HG02973 (cell line): Measurements from ENCODE around the gene SPATA3.
"Not testable (repeated sequence)": the region's sequence is repeated elsewhere in the genome, so short reads cannot be mapped to it uniquely, and the experiment has no call there.

Source experiments
- ATAC-seq: cut with Tn5 transposase; IDR thresholded peaks from one replicate; pipeline ENCODE4 v1.9.1; 2021; ENCODE audit warnings: moderate library complexity; ENCODE audit not compliant: unreplicated experiment

The SPATA3 gene

GRCh38 chr2:231018184-231018583, 22.3 kb downstream of the SPATA3 start:
- ATAC-seq: no peak

GRCh38 chr2:231025059-231025458, 29.1 kb downstream of the SPATA3 start:
- not testable (repeated sequence) for ATAC-seq

- no peak for ATAC-seq
These were observed 33.0 kb downstream of the SPATA3 start for GRCh38 chr2:231028889-231029288.

GRCh38 chr2:231029563-231029962, 33.6 kb downstream of the SPATA3 start:
- no peak for ATAC-seq

- no peak for ATAC-seq
These were observed 34.8 kb downstream of the SPATA3 start for GRCh38 chr2:231030725-231031124.

- no peak for ATAC-seq
These were observed 36.7 kb downstream of the SPATA3 start for GRCh38 chr2:231032575-231033140.

- ATAC-seq: no peak
These were observed 37.5 kb downstream of the SPATA3 start for GRCh38 chr2:231033147-231034132.

- no peak for ATAC-seq
These were observed 38.5 kb downstream of the SPATA3 start for GRCh38 chr2:231034291-231034882.

- ATAC-seq: no peak
These were observed 40.2 kb downstream of the SPATA3 start for GRCh38 chr2:231036131-231036530.

- no peak for ATAC-seq
These were observed 40.7 kb downstream of the SPATA3 start for GRCh38 chr2:231036578-231037106.

GRCh38 chr2:231037202-231037730, 41.3 kb downstream of the SPATA3 start, which contains the start of gene C2orf72:
Gene C2orf72 (plus strand): TSS chr2:231037523. CDS start chr2:231037566, 43 bp downstream.
- ATAC-seq: no peak

GRCh38 chr2:231037731-231038482, 42.0 kb downstream of the SPATA3 start:
- ATAC-seq: no peak

- ATAC-seq: no peak
These were observed 42.8 kb downstream of the SPATA3 start for GRCh38 chr2:231038483-231039293.

GRCh38 chr2:231039294-231039664, 43.4 kb downstream of the SPATA3 start:
- ATAC-seq: no peak

GRCh38 chr2:231039821-231040364, 44.0 kb downstream of the SPATA3 start:
- ATAC-seq: no peak

- ATAC-seq: no peak
These were observed 45.3 kb downstream of the SPATA3 start for GRCh38 chr2:231041061-231041689.

GRCh38 chr2:231043796-231044195, 47.9 kb downstream of the SPATA3 start:
- no peak for ATAC-seq

GRCh38 chr2:231046916-231047273, 51.0 kb downstream of the SPATA3 start:
- no peak for ATAC-seq
